ENCODE measurements around the gene SMIM10L2A. TPM values are rescaled to one million over a fixed set of nuclear protein-coding genes. Genes with fewer than 3 reads are reported as not detected.
A peak's percentile ranks its signal among the peaks of the same experiment; 100 is the strongest.

The SMIM10L2A gene
- total RNA-seq (1 to 10 TPM in 2 of 5 donors, not detected in 3; 1.7 to 2.5 TPM), polyA plus RNA-seq (1 to 10 TPM in 2 of 3 donors, under 1 TPM in 1; 1.00 to 2.4 (median 1.1) TPM)
- long read RNA-seq, donor 1, result 0 reads
- long read RNA-seq, donor 2, full-length matches to known transcripts, result 1 of 1 reads
- long read RNA-seq, donor 2, partial matches to known transcripts, result 0 of 1 reads
- long read RNA-seq, donor 2, other reads (novel, unspliced or antisense), result 0 of 1 reads
- long read RNA-seq, donor 3, result 0 reads
- long read RNA-seq, donor 4, result 0 reads
- long read RNA-seq, donor 5, full-length matches to known transcripts, result 4 of 4 reads
- long read RNA-seq, donor 5, partial matches to known transcripts, result 0 of 4 reads
- long read RNA-seq, donor 5, other reads (novel, unspliced or antisense), result 0 of 4 reads
- long read RNA-seq, donor 6, full-length matches to known transcripts, result 4 of 4 reads
- long read RNA-seq, donor 6, partial matches to known transcripts, result 0 of 4 reads
- long read RNA-seq, donor 6, other reads (novel, unspliced or antisense), result 0 of 4 reads
- long read RNA-seq, donor 7, result 0 reads
- long read RNA-seq, donor 8, result 0 reads
- long read RNA-seq, donor 9, result 0 reads
- long read RNA-seq, donor 10, result 0 reads

- 2 to 38% (median 19%) methylated on average over 15 to 91 of the region's 100 CpGs for WGBS, 5 donors
- H3K36me3 ChIP-seq, result no peaks in the 10 kb centered on the region
- no peak for TF ChIP-seq POLR2AphosphoS5 (IDR thresholded peaks at IDR 0.05)
- no peak for TF ChIP-seq EP300 (IDR thresholded peaks at IDR 0.05)
- TF ChIP-seq POLR2A (IDR thresholded peaks at IDR 0.05), result no peak
- no peak for TF ChIP-seq CTCF (IDR thresholded peaks at IDR 0.05)
- intact Hi-C loops (cut with DNase I; ENCODE audit: low total_unique reads), result no loop called here
- H3K4me3 ChIP-seq, result peak within 1 kb of the TSS; percentile 52 to 60 (median 54)
- peaks cover 0 to 10% (median 4%) of the 10 kb centered on the region in 4 donors for H3K4me1 ChIP-seq
- DNase-seq, result peak in 1 of 2 donors; percentile 37
- H3K27me3 ChIP-seq, result peaks cover 0 to 2% (median 0%) of the 10 kb centered on the region in 3 donors
- peak within 1 kb of the TSS in 2 of 5 donors; percentile 46 to 54 for H3K27ac ChIP-seq
- no peaks in the 10 kb centered on the region for H3K9me3 ChIP-seq
Measured at GRCh38 chrX:135421932-135422809, at the start of gene SMIM10L2A. Gene SMIM10L2A (plus strand): TSS chrX:135421944. CDS start chrX:135422132, 188 bp downstream.

- H3K36me3 ChIP-seq, result no peaks in the 10 kb centered on the region
- H3K27me3 ChIP-seq, result no peaks in the 10 kb centered on the region
- H3K27ac ChIP-seq, result no peak overlapping the region
- WGBS, 5 donors, result 70 to 96% (median 85%) methylated on average over 2 to 7 of the region's 7 CpGs
- no peak for DNase-seq
- no peak for TF ChIP-seq POLR2A (IDR thresholded peaks at IDR 0.05)
- no peak for TF ChIP-seq CTCF (IDR thresholded peaks at IDR 0.05)
- TF ChIP-seq POLR2AphosphoS5 (IDR thresholded peaks at IDR 0.05), result no peak
- no peak for TF ChIP-seq EP300 (IDR thresholded peaks at IDR 0.05)
- H3K9me3 ChIP-seq, result peaks cover 0 to 6% (median 3%) of the 10 kb centered on the region in 4 donors
- no peaks in the 10 kb centered on the region for H3K4me1 ChIP-seq
- H3K4me3 ChIP-seq, result no peak overlapping the region
- intact Hi-C loops (cut with DNase I; ENCODE audit: low total_unique reads), result no loop called here
Measured at GRCh38 chrX:135373357-135373756, 48.4 kb upstream of the SMIM10L2A start.

- intact Hi-C loops (cut with DNase I; ENCODE audit: low total_unique reads), result no loop called here
- H3K27ac ChIP-seq, result no peak overlapping the region
- 72 to 93% (median 73%) methylated on average over 1 of the region's 1 CpG for WGBS, 5 donors
- H3K9me3 ChIP-seq, result no peaks in the 10 kb centered on the region
- H3K36me3 ChIP-seq, result no peaks in the 10 kb centered on the region
- TF ChIP-seq POLR2A (IDR thresholded peaks at IDR 0.05) (no peak), EP300 (IDR thresholded peaks at IDR 0.05) (no peak), CTCF (IDR thresholded peaks at IDR 0.05) (no peak), POLR2AphosphoS5 (IDR thresholded peaks at IDR 0.05) (no peak)
- no peak overlapping the region for H3K4me3 ChIP-seq
- H3K27me3 ChIP-seq, result no peaks in the 10 kb centered on the region
- DNase-seq, result peak in 1 of 2 donors; percentile 9
- H3K4me1 ChIP-seq, result no peaks in the 10 kb centered on the region
Measured at GRCh38 chrX:135382260-135382659, 39.5 kb upstream of the SMIM10L2A start.

- 76 to 89% (median 76%) methylated on average over 2 of the region's 2 CpGs for WGBS, 5 donors
Measured at GRCh38 chrX:135383249-135383648, 38.5 kb upstream of the SMIM10L2A start.

More at GRCh38 chrX:135383249-135383648, 38.5 kb upstream of the SMIM10L2A start:
- no peaks in the 10 kb centered on the region for H3K36me3 ChIP-seq
- H3K4me1 ChIP-seq, result no peaks in the 10 kb centered on the region
- TF ChIP-seq POLR2AphosphoS5 (IDR thresholded peaks at IDR 0.05) (no peak), CTCF (IDR thresholded peaks at IDR 0.05) (no peak), EP300 (IDR thresholded peaks at IDR 0.05) (no peak), POLR2A (IDR thresholded peaks at IDR 0.05) (no peak)
- intact Hi-C loops (cut with DNase I; ENCODE audit: low total_unique reads), result no loop called here
- no peak for DNase-seq
- H3K9me3 ChIP-seq, result no peaks in the 10 kb centered on the region
- H3K27me3 ChIP-seq, result no peaks in the 10 kb centered on the region
- no peak overlapping the region for H3K4me3 ChIP-seq
- no peak overlapping the region for H3K27ac ChIP-seq
